Upper lobe of right lung (tissue), 1 donor: ENCODE measurements around the gene PSME4. TPM values are rescaled to one million over a fixed set of nuclear protein-coding genes. Genes with fewer than 3 reads are reported as not detected.

Experiments
- ATAC-seq: fragments of 200-7000 bp; cut with Tn5 transposase; one replicate; pipeline ENCODE4 v1.9.1; 2020; ENCODE audit warnings: mild to moderate bottlenecking, moderate library complexity
- DNase-seq: peaks from one replicate; pipeline ENCODE4 v3.0.0-alpha.2; 2020
- H3K27ac ChIP-seq: fragments of 200-600 bp; one replicate; pipeline ENCODE4 v1.8.0; 2022
- H3K27me3 ChIP-seq: fragments of 200-600 bp; one replicate; pipeline ENCODE4 v1.8.0; 2022; ENCODE audit warnings: mild to moderate bottlenecking
- H3K36me3 ChIP-seq: fragments of 200-600 bp; one replicate; pipeline ENCODE4 v1.8.0; 2022
- H3K4me1 ChIP-seq: fragments of 200-600 bp; one replicate; pipeline ENCODE4 v1.8.0; 2022
- H3K4me3 ChIP-seq: fragments of 200-600 bp; one replicate; pipeline ENCODE4 v1.8.0; 2022; ENCODE audit warnings: mild to moderate bottlenecking
- H3K9me3 ChIP-seq: fragments of 200-600 bp; one replicate; pipeline ENCODE4 v1.8.0; 2022
- CTCF ChIP-seq: fragments of 200-600 bp; IDR thresholded peaks from one replicate; pipeline ENCODE4 v1.8.0; 2022; ENCODE audit warnings: antibody characterized with exemption
- intact Hi-C: fragments of 100-400 bp; cut with DNase I; formaldehyde crosslinking; loops from one replicate; pipeline ENCODE4 v1.11.0; 2022
- microRNA-seq: library from miRNA; unstranded; fragments of <30 nt; microRNA quantifications from one replicate; pipeline ENCODE4 v1.2.0, GENCODE V29; 2020; ENCODE audit warnings: borderline microRNAs expressed
- total RNA-seq: library from RNA; stranded (reverse); fragmentation: NEBNext Ultra II Directional; extraction: Animal tissue kit (Norgen Biotek cat#: 25700); gene quantifications from one replicate; pipeline ENCODE4 v1.2.1, GENCODE V29; 2021
- donor health status: DM: no; HTN: yes; CAD: no; lungs with severe emphysema.

PSME4 gene
- total RNA-seq, 1 donor from 2014 or later = 44.5 TPM

GRCh38 chr2:53820711-53821110, 150.1 kb downstream of the PSME4 start:
- intact Hi-C loops = no loop called here
- Histone ChIP-seq H3K27ac (no peak overlapping the region), H3K9me3 (no peaks in the 10 kb centered on the region), H3K36me3 (peaks cover 43% of the 10 kb centered on the region), H3K4me1 (no peaks in the 10 kb centered on the region), H3K4me3 (no peak overlapping the region), H3K27me3 (no peaks in the 10 kb centered on the region)
- no peak for DNase-seq
- no peak for ATAC-seq
- no peak for TF ChIP-seq CTCF

GRCh38 chr2:53820048-53820447, 150.7 kb downstream of the PSME4 start:
- no peak for TF ChIP-seq CTCF

GRCh38 chr2:53819634-53820033, 151.2 kb downstream of the PSME4 start:
- no peaks in the 10 kb centered on the region for H3K9me3 ChIP-seq
- H3K36me3 ChIP-seq = peaks cover 54% of the 10 kb centered on the region
- H3K4me1 ChIP-seq = no peaks in the 10 kb centered on the region
- DNase-seq (no peak), ATAC-seq (no peak)
- TF ChIP-seq CTCF = no peak
- no peak overlapping the region for H3K4me3 ChIP-seq
- no peaks in the 10 kb centered on the region for H3K27me3 ChIP-seq
- no peak overlapping the region for H3K27ac ChIP-seq
- intact Hi-C loops = no loop called here

More at GRCh38 chr2:53820048-53820447, 150.7 kb downstream of the PSME4 start:
- no peak overlapping the region for H3K4me3 ChIP-seq
- no peaks in the 10 kb centered on the region for H3K27me3 ChIP-seq
- DNase-seq = no peak
- H3K27ac ChIP-seq = no peak overlapping the region
- ATAC-seq = no peak
- H3K36me3 ChIP-seq = peaks cover 50% of the 10 kb centered on the region
- intact Hi-C loops = no loop called here
- H3K9me3 ChIP-seq = no peaks in the 10 kb centered on the region
- H3K4me1 ChIP-seq = no peaks in the 10 kb centered on the region

DNA sequence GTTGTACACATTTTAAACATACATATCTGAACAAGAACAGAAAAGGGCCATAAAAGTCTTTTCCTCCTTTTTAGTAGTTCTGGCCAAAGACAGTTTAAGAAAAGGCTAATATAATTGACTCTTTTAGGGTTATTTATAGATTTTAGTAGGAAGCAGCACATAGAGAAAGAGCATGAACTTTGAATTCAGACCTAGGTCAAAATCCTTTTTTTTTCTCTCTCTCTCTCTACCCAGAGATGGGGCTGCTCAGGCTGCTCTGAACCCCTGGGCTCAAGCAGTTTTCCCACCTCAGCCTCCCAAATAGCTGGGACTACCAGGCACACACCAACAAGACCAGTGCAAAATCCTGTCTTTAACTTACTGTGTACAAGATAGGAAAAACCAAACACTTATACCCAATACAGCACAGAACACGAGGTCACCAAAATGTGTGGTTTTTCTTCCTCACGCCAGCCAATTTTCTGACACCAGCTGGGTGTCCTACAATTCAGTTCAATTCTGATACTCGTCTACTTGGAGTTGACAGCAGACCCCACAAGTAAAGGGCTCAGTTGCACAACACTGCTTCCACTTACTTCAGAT, 151.8 kb downstream of the PSME4 start:
- H3K4me1 ChIP-seq = no peaks in the 10 kb centered on the region
- H3K4me3 ChIP-seq = no peak overlapping the region
- no peak for TF ChIP-seq CTCF
- intact Hi-C loops = no loop called here
- ATAC-seq = no peak
- H3K27me3 ChIP-seq = no peaks in the 10 kb centered on the region
- H3K9me3 ChIP-seq = no peaks in the 10 kb centered on the region
- peaks cover 61% of the 10 kb centered on the region for H3K36me3 ChIP-seq
- DNase-seq = no peak
- no peak overlapping the region for H3K27ac ChIP-seq

Small RNAs within 50 kb of the gene (microRNA-seq; reads per million reads assigned to microRNA genes)
- not detected for gene MIR3682

Other genes with a start within 250 kb of the PSME4 start
- gene CHAC2, start 203.2 kb downstream of the PSME4 start, total RNA-seq = 3.6 TPM
- 29.0 TPM for gene ASB3, start 184.0 kb downstream of the PSME4 start, total RNA-seq
- gene ERLEC1, start 183.9 kb downstream of the PSME4 start, total RNA-seq = 59.6 TPM
- gene GPR75, start 111.0 kb downstream of the PSME4 start, total RNA-seq = 2.5 TPM
- 14.0 TPM for gene ACYP2, start 144.6 kb upstream of the PSME4 start, total RNA-seq